GOT3 (cell line): ENCODE measurements around the gene TUB.

Experiments used
- DNase-seq: peaks from one replicate; lab custom pipeline; 2025; ENCODE audit warnings: mixed read lengths; lab: John Stamatoyannopoulos, UW

TUB gene

GRCh38 chr11:8045839-8046238 is 35.2 kb upstream of the TUB start:
- DNase-seq, result no peak

- no peak for DNase-seq
Measured at GRCh38 chr11:8047382-8047781, 33.6 kb upstream of the TUB start.

- DNase-seq, result no peak
Measured at GRCh38 chr11:8049084-8049483, 31.9 kb upstream of the TUB start.

GRCh38 chr11:8055091-8055835 is 25.7 kb upstream of the TUB start:
- no peak for DNase-seq

GRCh38 chr11:8055836-8056526 is 25.0 kb upstream of the TUB start:
- no peak for DNase-seq

- DNase-seq, result no peak
Measured at GRCh38 chr11:8056810-8057463, 24.1 kb upstream of the TUB start.

GRCh38 chr11:8058216-8058615 is 22.8 kb upstream of the TUB start:
- no peak for DNase-seq

- no peak for DNase-seq
Measured at GRCh38 chr11:8059030-8059429, 22.0 kb upstream of the TUB start.

GRCh38 chr11:8059571-8060011 is 21.4 kb upstream of the TUB start:
- no peak for DNase-seq

- DNase-seq, result no peak
Measured at GRCh38 chr11:8060146-8060719, 20.8 kb upstream of the TUB start.

GRCh38 chr11:8060801-8061554 is 20.0 kb upstream of the TUB start:
- DNase-seq, result no peak

GRCh38 chr11:8061555-8062428 is 19.2 kb upstream of the TUB start:
- no peak for DNase-seq

- DNase-seq, result no peak
Measured at GRCh38 chr11:8062781-8063257, 18.2 kb upstream of the TUB start.

- no peak for DNase-seq
Measured at GRCh38 chr11:8063324-8063723, 17.7 kb upstream of the TUB start.

GRCh38 chr11:8065031-8065430 is 16.0 kb upstream of the TUB start:
- no peak for DNase-seq

- no peak for DNase-seq
Measured at GRCh38 chr11:8066036-8066910, 14.7 kb upstream of the TUB start.

- no peak for DNase-seq
Measured at GRCh38 chr11:8066911-8067455, 14.0 kb upstream of the TUB start.

GRCh38 chr11:8067567-8067928 is 13.5 kb upstream of the TUB start:
- DNase-seq, result no peak

GRCh38 chr11:8067929-8068575 is 13.0 kb upstream of the TUB start:
- DNase-seq, result no peak
